HepG2 (cell line): ENCODE data around the gene CYB5R3. TPM values are rescaled to one million over a fixed set of nuclear protein-coding genes. Genes with fewer than 3 reads are reported as not detected.

Source experiments
- DNMT1 ChIP-seq: sonication (generic); formaldehyde crosslinking; IDR thresholded peaks from 2 replicates; pipeline ENCODE4 v1.5.1; 2020; ENCODE audit warnings: mild to moderate bottlenecking, missing genetic modification reagents
- FOXK1 ChIP-seq: sonication (generic); formaldehyde crosslinking; IDR thresholded peaks from 2 replicates; pipeline ENCODE4 v1.4.0; 2020; ENCODE audit warnings: low read depth, missing genetic modification reagents, borderline replicate concordance
- MAFG ChIP-seq: sonication (generic); formaldehyde crosslinking; IDR thresholded peaks from 2 replicates; pipeline ENCODE4 v1.5.1; 2020; ENCODE audit warnings: mild to moderate bottlenecking, missing genetic modification reagents
- MED1 ChIP-seq: sonication (generic); formaldehyde crosslinking; IDR thresholded peaks from 2 replicates; pipeline ENCODE4 v1.4.0; 2020; ENCODE audit warnings: missing genetic modification reagents
- NCOA2 ChIP-seq: sonication (generic); formaldehyde crosslinking; IDR thresholded peaks from 2 replicates; pipeline ENCODE4 v1.8.0; 2022; ENCODE audit warnings: inconsistent platforms
- RARA ChIP-seq: IDR thresholded peaks from 2 replicates; pipeline ENCODE4 v1.6.1; 2016; ENCODE audit warnings: missing genetic modification reagents, missing compliant biosample characterization
- SOX5 ChIP-seq: IDR thresholded peaks from 2 replicates; pipeline ENCODE4 v1.6.1; 2016; ENCODE audit warnings: borderline replicate concordance
- TEAD3 ChIP-seq: optimal IDR thresholded peaks from 2 replicates; pipeline ENCODE3; 2016; ENCODE audit warnings: borderline replicate concordance
- ZFP62 ChIP-seq: sonication (generic); formaldehyde crosslinking; IDR thresholded peaks from 2 replicates; pipeline ENCODE4 v1.4.0; 2020; ENCODE audit warnings: missing genetic modification reagents
- ZMYM2 ChIP-seq: sonication (generic); formaldehyde crosslinking; IDR thresholded peaks from 2 replicates; pipeline ENCODE4 v1.8.0; 2022; ENCODE audit warnings: mild to moderate bottlenecking, missing genetic modification reagents
- ZNF207 ChIP-seq: fragments of 450-650 bp; IDR thresholded peaks from 2 replicates; pipeline ENCODE4 v1.6.1; 2016; ENCODE audit warnings: antibody characterized with exemption, borderline replicate concordance
- ZNF292 ChIP-seq: sonication (generic); formaldehyde crosslinking; IDR thresholded peaks from 2 replicates; pipeline ENCODE4 v1.8.1; 2022; ENCODE audit warnings: mild to moderate bottlenecking, low read depth, missing genetic modification reagents, borderline replicate concordance
- ZNF530 ChIP-seq: sonication (generic); formaldehyde crosslinking; IDR thresholded peaks from 2 replicates; pipeline ENCODE4 v1.5.0; 2020; ENCODE audit warnings: low read depth, mild to moderate bottlenecking, missing genetic modification reagents
- ZNF562 ChIP-seq: sonication (generic); formaldehyde crosslinking; IDR thresholded peaks from 2 replicates; pipeline ENCODE4 v1.8.0; 2022; ENCODE audit warnings: missing genetic modification reagents, borderline replicate concordance
- ZSCAN29 ChIP-seq: sonication (generic); formaldehyde crosslinking; conservative IDR thresholded peaks from 2 replicates; pipeline ENCODE4 v1.4.0; 2020; ENCODE audit warnings: mild to moderate bottlenecking, missing genetic modification reagents
- polyA plus RNA-seq, 8 experiments: library from polyadenylated mRNA; depleted of rRNA in 3 of 8; stranded (reverse) in 7 of 8; unstranded in 1 of 8; fragments of >200 nt; fragmentation: Illumina TruSeq in 4 of 8; extraction: Trizol in 4 of 8; gene quantifications; 2 replicates each; pipeline versions ENCODE4 v1.2.1 to v1.2.3, GENCODE V29; 2011 to 2016; ENCODE audit warnings: low read depth in 4 of 8, missing spikeins in 1 of 8, mixed read lengths in 1 of 8; ENCODE audit not compliant: insufficient read depth in 1 of 8
- total RNA-seq, 5 experiments: library from RNA; depleted of rRNA; stranded (reverse); fragments of >200 nt; fragmentation: Illumina TruSeq; extraction: Trizol; gene quantifications; 2 replicates each; pipeline ENCODE4 v1.2.3, GENCODE V29; 2016; ENCODE audit warnings: low read depth in 1 of 5
- TF ChIP-seq, protein P1 (sequence below): sonication (generic); formaldehyde crosslinking; IDR thresholded peaks from 2 replicates; pipeline ENCODE4 v1.5.0; 2020; ENCODE audit warnings: missing genetic modification reagents
- TF ChIP-seq, protein P2 (sequence below): sonication (generic); formaldehyde crosslinking; IDR thresholded peaks from 2 replicates; pipeline ENCODE4 v1.8.1; 2023; ENCODE audit warnings: missing genetic modification reagents, mild to moderate bottlenecking, borderline replicate concordance
- TF ChIP-seq, protein P3 (sequence below): sonication (generic); formaldehyde crosslinking; IDR thresholded peaks from 2 replicates; pipeline ENCODE4 v1.4.0; 2020; ENCODE audit warnings: mild to moderate bottlenecking, low read depth, missing genetic modification reagents
- TF ChIP-seq, protein P4 (sequence below): sonication (generic); formaldehyde crosslinking; IDR thresholded peaks from 2 replicates; pipeline ENCODE4 v1.4.0; 2020; ENCODE audit warnings: mild to moderate bottlenecking, missing genetic modification reagents
- TF ChIP-seq, protein P5 (sequence below): sonication (generic); formaldehyde crosslinking; IDR thresholded peaks from 2 replicates; pipeline ENCODE4 v1.4.0; 2020; ENCODE audit warnings: low read depth, missing genetic modification reagents

The CYB5R3 gene
- total and polyA plus RNA-seq, 2 of the 13 experiments (the other 11 are each of a cell fraction or from before 2014, with no cell fraction given), result 32.4 to 305 TPM

DNA sequence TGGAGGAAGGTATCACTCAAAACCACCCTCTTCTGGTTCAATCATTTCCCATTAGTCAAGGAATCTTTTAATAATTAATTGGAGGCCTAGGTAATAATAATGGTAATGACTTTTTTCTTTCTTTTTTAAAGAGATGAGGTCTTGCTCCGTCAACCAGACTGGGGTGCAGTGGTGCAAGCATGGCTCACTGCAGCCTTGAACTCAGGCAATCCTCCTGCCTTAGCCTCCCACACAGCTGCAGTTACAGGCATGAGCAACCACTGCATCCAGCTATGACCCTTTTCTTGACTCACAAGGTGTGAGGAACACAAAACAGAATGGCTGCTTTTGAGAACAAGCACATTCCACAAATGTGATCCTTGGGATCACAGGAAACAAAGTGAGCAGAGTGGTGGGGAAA, 38.1 kb downstream of the CYB5R3 start (continued):
- TF ChIP-seq FOXK1 (CRISPR knock-in tag) (no peak), ZSCAN29 (no peak), MED1 (CRISPR knock-in tag) (0 out of 2 replicates have a peak, but pooled peaks have one; percentile 12), ZNF530 (no peak), TEAD3 (CRISPR knock-in tag) (peak; percentile 48), ZFP62 (no peak), ZNF292 (CRISPR knock-in tag) (no peak), SOX5 (CRISPR knock-in tag) (peak; percentile 27; the same call in 1 of the 2 replicates), ZMYM2 (CRISPR knock-in tag) (no peak), MAFG (no peak), RARA (CRISPR knock-in tag) (no peak), NCOA2 (CRISPR knock-in tag) (no peak), ZNF207 (no peak), DNMT1 (CRISPR knock-in tag) (no peak), ZNF562 (CRISPR knock-in tag) (no peak)
- TF ChIP-seq, protein P1, sequence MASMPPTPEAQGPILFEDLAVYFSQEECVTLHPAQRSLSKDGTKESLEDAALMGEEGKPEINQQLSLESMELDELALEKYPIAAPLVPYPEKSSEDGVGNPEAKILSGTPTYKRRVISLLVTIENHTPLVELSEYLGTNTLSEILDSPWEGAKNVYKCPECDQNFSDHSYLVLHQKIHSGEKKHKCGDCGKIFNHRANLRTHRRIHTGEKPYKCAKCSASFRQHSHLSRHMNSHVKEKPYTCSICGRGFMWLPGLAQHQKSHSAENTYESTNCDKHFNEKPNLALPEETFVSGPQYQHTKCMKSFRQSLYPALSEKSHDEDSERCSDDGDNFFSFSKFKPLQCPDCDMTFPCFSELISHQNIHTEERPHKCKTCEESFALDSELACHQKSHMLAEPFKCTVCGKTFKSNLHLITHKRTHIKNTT (CRISPR knock-in tag), result no peak
- TF ChIP-seq, protein P2, sequence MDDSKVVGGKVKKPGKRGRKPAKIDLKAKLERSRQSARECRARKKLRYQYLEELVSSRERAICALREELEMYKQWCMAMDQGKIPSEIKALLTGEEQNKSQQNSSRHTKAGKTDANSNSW (CRISPR knock-in tag), result no peak
- TF ChIP-seq, protein P3, sequence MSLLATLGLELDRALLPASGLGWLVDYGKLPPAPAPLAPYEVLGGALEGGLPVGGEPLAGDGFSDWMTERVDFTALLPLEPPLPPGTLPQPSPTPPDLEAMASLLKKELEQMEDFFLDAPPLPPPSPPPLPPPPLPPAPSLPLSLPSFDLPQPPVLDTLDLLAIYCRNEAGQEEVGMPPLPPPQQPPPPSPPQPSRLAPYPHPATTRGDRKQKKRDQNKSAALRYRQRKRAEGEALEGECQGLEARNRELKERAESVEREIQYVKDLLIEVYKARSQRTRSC (CRISPR knock-in tag), result no peak
- TF ChIP-seq, protein P4, sequence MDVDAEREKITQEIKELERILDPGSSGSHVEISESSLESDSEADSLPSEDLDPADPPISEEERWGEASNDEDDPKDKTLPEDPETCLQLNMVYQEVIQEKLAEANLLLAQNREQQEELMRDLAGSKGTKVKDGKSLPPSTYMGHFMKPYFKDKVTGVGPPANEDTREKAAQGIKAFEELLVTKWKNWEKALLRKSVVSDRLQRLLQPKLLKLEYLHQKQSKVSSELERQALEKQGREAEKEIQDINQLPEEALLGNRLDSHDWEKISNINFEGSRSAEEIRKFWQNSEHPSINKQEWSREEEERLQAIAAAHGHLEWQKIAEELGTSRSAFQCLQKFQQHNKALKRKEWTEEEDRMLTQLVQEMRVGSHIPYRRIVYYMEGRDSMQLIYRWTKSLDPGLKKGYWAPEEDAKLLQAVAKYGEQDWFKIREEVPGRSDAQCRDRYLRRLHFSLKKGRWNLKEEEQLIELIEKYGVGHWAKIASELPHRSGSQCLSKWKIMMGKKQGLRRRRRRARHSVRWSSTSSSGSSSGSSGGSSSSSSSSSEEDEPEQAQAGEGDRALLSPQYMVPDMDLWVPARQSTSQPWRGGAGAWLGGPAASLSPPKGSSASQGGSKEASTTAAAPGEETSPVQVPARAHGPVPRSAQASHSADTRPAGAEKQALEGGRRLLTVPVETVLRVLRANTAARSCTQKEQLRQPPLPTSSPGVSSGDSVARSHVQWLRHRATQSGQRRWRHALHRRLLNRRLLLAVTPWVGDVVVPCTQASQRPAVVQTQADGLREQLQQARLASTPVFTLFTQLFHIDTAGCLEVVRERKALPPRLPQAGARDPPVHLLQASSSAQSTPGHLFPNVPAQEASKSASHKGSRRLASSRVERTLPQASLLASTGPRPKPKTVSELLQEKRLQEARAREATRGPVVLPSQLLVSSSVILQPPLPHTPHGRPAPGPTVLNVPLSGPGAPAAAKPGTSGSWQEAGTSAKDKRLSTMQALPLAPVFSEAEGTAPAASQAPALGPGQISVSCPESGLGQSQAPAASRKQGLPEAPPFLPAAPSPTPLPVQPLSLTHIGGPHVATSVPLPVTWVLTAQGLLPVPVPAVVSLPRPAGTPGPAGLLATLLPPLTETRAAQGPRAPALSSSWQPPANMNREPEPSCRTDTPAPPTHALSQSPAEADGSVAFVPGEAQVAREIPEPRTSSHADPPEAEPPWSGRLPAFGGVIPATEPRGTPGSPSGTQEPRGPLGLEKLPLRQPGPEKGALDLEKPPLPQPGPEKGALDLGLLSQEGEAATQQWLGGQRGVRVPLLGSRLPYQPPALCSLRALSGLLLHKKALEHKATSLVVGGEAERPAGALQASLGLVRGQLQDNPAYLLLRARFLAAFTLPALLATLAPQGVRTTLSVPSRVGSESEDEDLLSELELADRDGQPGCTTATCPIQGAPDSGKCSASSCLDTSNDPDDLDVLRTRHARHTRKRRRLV, result no peak
- TF ChIP-seq, protein P5, sequence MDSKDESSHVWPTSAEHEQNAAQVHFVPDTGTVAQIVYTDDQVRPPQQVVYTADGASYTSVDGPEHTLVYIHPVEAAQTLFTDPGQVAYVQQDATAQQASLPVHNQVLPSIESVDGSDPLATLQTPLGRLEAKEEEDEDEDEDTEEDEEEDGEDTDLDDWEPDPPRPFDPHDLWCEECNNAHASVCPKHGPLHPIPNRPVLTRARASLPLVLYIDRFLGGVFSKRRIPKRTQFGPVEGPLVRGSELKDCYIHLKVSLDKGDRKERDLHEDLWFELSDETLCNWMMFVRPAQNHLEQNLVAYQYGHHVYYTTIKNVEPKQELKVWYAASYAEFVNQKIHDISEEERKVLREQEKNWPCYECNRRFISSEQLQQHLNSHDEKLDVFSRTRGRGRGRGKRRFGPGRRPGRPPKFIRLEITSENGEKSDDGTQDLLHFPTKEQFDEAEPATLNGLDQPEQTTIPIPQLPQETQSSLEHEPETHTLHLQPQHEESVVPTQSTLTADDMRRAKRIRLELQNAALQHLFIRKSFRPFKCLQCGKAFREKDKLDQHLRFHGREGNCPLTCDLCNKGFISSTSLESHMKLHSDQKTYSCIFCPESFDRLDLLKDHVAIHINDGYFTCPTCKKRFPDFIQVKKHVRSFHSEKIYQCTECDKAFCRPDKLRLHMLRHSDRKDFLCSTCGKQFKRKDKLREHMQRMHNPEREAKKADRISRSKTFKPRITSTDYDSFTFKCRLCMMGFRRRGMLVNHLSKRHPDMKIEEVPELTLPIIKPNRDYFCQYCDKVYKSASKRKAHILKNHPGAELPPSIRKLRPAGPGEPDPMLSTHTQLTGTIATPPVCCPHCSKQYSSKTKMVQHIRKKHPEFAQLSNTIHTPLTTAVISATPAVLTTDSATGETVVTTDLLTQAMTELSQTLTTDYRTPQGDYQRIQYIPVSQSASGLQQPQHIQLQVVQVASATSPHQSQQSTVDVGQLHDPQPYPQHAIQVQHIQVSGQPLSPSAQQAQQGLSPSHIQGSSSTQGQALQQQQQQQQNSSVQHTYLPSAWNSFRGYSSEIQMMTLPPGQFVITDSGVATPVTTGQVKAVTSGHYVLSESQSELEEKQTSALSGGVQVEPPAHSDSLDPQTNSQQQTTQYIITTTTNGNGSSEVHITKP (CRISPR knock-in tag), result no peak
